Measurements from ENCODE around the gene OBI1.
"Not testable (repeated sequence)": the region's sequence is repeated elsewhere in the genome, so short reads cannot be mapped to it uniquely, and the experiment has no call there.

DNA sequence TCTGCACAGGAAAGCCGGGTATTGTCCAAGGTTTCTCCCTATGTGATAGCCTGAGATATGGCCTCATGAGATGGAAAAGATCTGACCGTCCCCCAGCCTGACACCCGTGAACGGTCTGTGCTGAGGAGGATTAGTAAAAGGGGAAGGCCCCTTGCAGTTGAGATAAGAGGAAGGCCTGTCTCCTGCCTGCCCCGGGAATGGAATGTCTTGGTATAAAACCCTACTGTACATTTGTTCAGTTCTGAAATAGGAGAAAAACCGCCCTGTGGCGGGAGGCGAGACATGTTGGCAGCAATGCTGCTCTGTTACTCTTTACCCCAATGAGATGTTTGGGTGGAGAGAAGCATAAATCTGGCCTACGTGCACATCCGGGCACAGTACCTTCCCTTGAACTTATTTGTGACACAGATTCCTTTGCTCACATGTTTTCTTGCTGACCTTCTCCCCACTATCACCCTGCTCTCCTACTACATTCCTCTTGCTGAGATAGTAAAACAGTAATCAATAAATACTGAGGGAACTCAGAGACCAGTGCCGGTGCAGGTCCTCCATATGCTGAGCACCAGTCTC lies 11.8 kb downstream of the OBI1 start:
- not testable (repeated sequence) for TF ChIP-seq POLR2A (IDR thresholded peaks at IDR 0.05)
- TF ChIP-seq, protein P1, sequence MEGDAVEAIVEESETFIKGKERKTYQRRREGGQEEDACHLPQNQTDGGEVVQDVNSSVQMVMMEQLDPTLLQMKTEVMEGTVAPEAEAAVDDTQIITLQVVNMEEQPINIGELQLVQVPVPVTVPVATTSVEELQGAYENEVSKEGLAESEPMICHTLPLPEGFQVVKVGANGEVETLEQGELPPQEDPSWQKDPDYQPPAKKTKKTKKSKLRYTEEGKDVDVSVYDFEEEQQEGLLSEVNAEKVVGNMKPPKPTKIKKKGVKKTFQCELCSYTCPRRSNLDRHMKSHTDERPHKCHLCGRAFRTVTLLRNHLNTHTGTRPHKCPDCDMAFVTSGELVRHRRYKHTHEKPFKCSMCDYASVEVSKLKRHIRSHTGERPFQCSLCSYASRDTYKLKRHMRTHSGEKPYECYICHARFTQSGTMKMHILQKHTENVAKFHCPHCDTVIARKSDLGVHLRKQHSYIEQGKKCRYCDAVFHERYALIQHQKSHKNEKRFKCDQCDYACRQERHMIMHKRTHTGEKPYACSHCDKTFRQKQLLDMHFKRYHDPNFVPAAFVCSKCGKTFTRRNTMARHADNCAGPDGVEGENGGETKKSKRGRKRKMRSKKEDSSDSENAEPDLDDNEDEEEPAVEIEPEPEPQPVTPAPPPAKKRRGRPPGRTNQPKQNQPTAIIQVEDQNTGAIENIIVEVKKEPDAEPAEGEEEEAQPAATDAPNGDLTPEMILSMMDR (IDR thresholded peaks at IDR 0.05), result not testable (repeated sequence)
